ENCODE results near the gene RHO. TPM values are rescaled to one million over a fixed set of nuclear protein-coding genes. Genes with fewer than 3 reads are reported as not detected.

The RHO gene
- total RNA-seq, 1 donor, result not detected

GRCh38 chr3:129567176-129567705 is 38.8 kb downstream of the RHO start:
- no peak overlapping the region for H3K4me3 ChIP-seq (ENCODE audit: insufficient read depth, low read length)
- no peak overlapping the region for H3K4me2 ChIP-seq (ENCODE audit: insufficient read depth, low read length)
- no peak overlapping the region for H3K27ac ChIP-seq (ENCODE audit: low read depth, low read length)
- DNase-seq (ENCODE audit: insufficient read length, low spot score, missing footprints), result no peak
- H3K4me1 ChIP-seq (ENCODE audit: insufficient read depth, low read length), result no peaks in the 10 kb centered on the region
- H3K27me3 ChIP-seq (ENCODE audit: insufficient read depth, low read length), result no peaks in the 10 kb centered on the region
- TF ChIP-seq CTCF (IDR thresholded peaks at IDR 0.05; ENCODE audit: extremely low read depth, low read depth, low read length), result no peak
- H4K20me1 ChIP-seq (ENCODE audit: insufficient read depth, low read length), result no peaks in the 10 kb centered on the region
- H3K36me3 ChIP-seq (ENCODE audit: insufficient read depth, low read length), result peaks cover 83% of the 10 kb centered on the region
- no peaks in the 10 kb centered on the region for H3K9me3 ChIP-seq (ENCODE audit: low read depth, low read length)
- no peak overlapping the region for H2AFZ ChIP-seq (ENCODE audit: low read length)
- H3K79me2 ChIP-seq (ENCODE audit: insufficient read depth, low read length), result no peaks in the 10 kb centered on the region

GRCh38 chr3:129567939-129568338 is 39.5 kb downstream of the RHO start:
- H3K36me3 ChIP-seq (ENCODE audit: insufficient read depth, low read length), result peaks cover 81% of the 10 kb centered on the region
- H3K79me2 ChIP-seq (ENCODE audit: insufficient read depth, low read length), result no peaks in the 10 kb centered on the region
- H4K20me1 ChIP-seq (ENCODE audit: insufficient read depth, low read length), result no peaks in the 10 kb centered on the region
- H3K27me3 ChIP-seq (ENCODE audit: insufficient read depth, low read length), result no peaks in the 10 kb centered on the region
- no peak overlapping the region for H3K4me3 ChIP-seq (ENCODE audit: insufficient read depth, low read length)
- no peak for TF ChIP-seq CTCF (IDR thresholded peaks at IDR 0.05; ENCODE audit: extremely low read depth, low read depth, low read length)
- no peaks in the 10 kb centered on the region for H3K9me3 ChIP-seq (ENCODE audit: low read depth, low read length)
- no peak overlapping the region for H3K4me2 ChIP-seq (ENCODE audit: insufficient read depth, low read length)
- H3K27ac ChIP-seq (ENCODE audit: low read depth, low read length), result no peak overlapping the region
- no peak for DNase-seq (ENCODE audit: insufficient read length, low spot score, missing footprints)
- no peak overlapping the region for H2AFZ ChIP-seq (ENCODE audit: low read length)
- no peaks in the 10 kb centered on the region for H3K4me1 ChIP-seq (ENCODE audit: insufficient read depth, low read length)

GRCh38 chr3:129569856-129570255 is 41.4 kb downstream of the RHO start:
- DNase-seq (ENCODE audit: insufficient read length, low spot score, missing footprints), result no peak
- no peaks in the 10 kb centered on the region for H4K20me1 ChIP-seq (ENCODE audit: insufficient read depth, low read length)
- H3K36me3 ChIP-seq (ENCODE audit: insufficient read depth, low read length), result peaks cover 85% of the 10 kb centered on the region
- no peaks in the 10 kb centered on the region for H3K9me3 ChIP-seq (ENCODE audit: low read depth, low read length)
- H3K27me3 ChIP-seq (ENCODE audit: insufficient read depth, low read length), result no peaks in the 10 kb centered on the region
- TF ChIP-seq CTCF (IDR thresholded peaks at IDR 0.05; ENCODE audit: extremely low read depth, low read depth, low read length), result no peak
- H2AFZ ChIP-seq (ENCODE audit: low read length), result no peak overlapping the region
- no peak overlapping the region for H3K4me3 ChIP-seq (ENCODE audit: insufficient read depth, low read length)
- no peak overlapping the region for H3K4me2 ChIP-seq (ENCODE audit: insufficient read depth, low read length)
- no peaks in the 10 kb centered on the region for H3K79me2 ChIP-seq (ENCODE audit: insufficient read depth, low read length)
- H3K4me1 ChIP-seq (ENCODE audit: insufficient read depth, low read length), result no peaks in the 10 kb centered on the region
- H3K27ac ChIP-seq (ENCODE audit: low read depth, low read length), result no peak overlapping the region

GRCh38 chr3:129571605-129572547 is 43.4 kb downstream of the RHO start:
- TF ChIP-seq CTCF (IDR thresholded peaks at IDR 0.05; ENCODE audit: extremely low read depth, low read depth, low read length), result no peak
- H3K4me1 ChIP-seq (ENCODE audit: insufficient read depth, low read length), result no peaks in the 10 kb centered on the region
- H3K79me2 ChIP-seq (ENCODE audit: insufficient read depth, low read length), result no peaks in the 10 kb centered on the region
- H2AFZ ChIP-seq (ENCODE audit: low read length), result no peak overlapping the region
- no peak for DNase-seq (ENCODE audit: insufficient read length, low spot score, missing footprints)
- H4K20me1 ChIP-seq (ENCODE audit: insufficient read depth, low read length), result no peaks in the 10 kb centered on the region
- H3K27ac ChIP-seq (ENCODE audit: low read depth, low read length), result no peak overlapping the region
- peaks cover 77% of the 10 kb centered on the region for H3K36me3 ChIP-seq (ENCODE audit: insufficient read depth, low read length)
- H3K4me2 ChIP-seq (ENCODE audit: insufficient read depth, low read length), result no peak overlapping the region
- H3K9me3 ChIP-seq (ENCODE audit: low read depth, low read length), result no peaks in the 10 kb centered on the region
- no peaks in the 10 kb centered on the region for H3K27me3 ChIP-seq (ENCODE audit: insufficient read depth, low read length)
- no peak overlapping the region for H3K4me3 ChIP-seq (ENCODE audit: insufficient read depth, low read length)
